Heart left ventricle (tissue), 13 donors: ENCODE measurements around the gene KIAA1217.

Source experiments
- CTCF ChIP-seq, 12 donors: fragments of 200-600 bp; sonication (generic) in 4 of 12; IDR thresholded peaks; one replicate each; pipeline versions ENCODE4 v1.5.0 to v1.8.0; 2018 to 2022; ENCODE audit warnings: antibody characterized with exemption in 12 of 12, mild to moderate bottlenecking in 5 of 12
- POLR2A ChIP-seq, 2 donors: fragments of 450-650 bp; IDR thresholded peaks; one replicate each; pipeline ENCODE4 v1.6.1; 2017; ENCODE audit warnings: antibody characterized with exemption in 2 of 2, mild to moderate bottlenecking in 2 of 2, moderate library complexity in 2 of 2
- donor health status: ischemic (EF 13 %, LVEDD 7.1; RV severe dilation, severe dysfunction).
- donor health status: DM: no; HTN: yes; CAD: no.
- donor health status: DM: no; HTN: no; CAD: no.
- donor health status: ischemic (EF 25% LVEDD 6.9; RV normal size, moderate dysfunction).
- donor health status: ischemic (EF 25% LVEDD 5.7; RV mildly dilated, moderate dysfunction).
- donor health status: ischemic (EF 35%, LVEDD 5.7; RV mildly dilated, moderate dysfunction).
- donor health status: nonischemic (EF 11% LVEDD 7.7; RV severe dilation, severe dysfunction).
- donor health status: DM: yes; HTN: yes; CAD: no.
- donor health status: PGD.
- donor health status: ischemic (EF 29% LVEDD 5.4; RV normal size, mild dysfunction).
- donor health status: nonischemic (EF 23%, LVEDD 6.1; RV moderate dilation, normal function).

- TF ChIP-seq POLR2A (IDR thresholded peaks at IDR 0.05) (no peak), CTCF (IDR thresholded peaks at IDR 0.05) (no peak)
Measured at GRCh38 chr10:24344279-24344678, 135.3 kb downstream of the KIAA1217 start.
